Vagina (tissue), 2 donors: ENCODE data around the gene ASPM.
"Not testable (repeated sequence)": the region's sequence is repeated elsewhere in the genome, so short reads cannot be mapped to it uniquely, and the experiment has no call there.

Experiments
- POLR2AphosphoS5 ChIP-seq, 2 donors: sonication (generic); formaldehyde crosslinking; IDR thresholded peaks; one replicate each; pipeline ENCODE4 v1.9.0; 2017; ENCODE audit warnings: antibody characterized with exemption in 2 of 2, mild to moderate bottlenecking in 2 of 2, low read depth in 1 of 2; ENCODE audit not compliant: insufficient read depth in 1 of 2
- TF ChIP-seq, protein P1 (sequence below), 3 experiments: fragments of 450-650 bp in 2 of 3; fragments of 200-600 bp in 1 of 3; sonication (generic) in 1 of 3; IDR thresholded peaks; one replicate each; pipeline ENCODE4 v1.5.1; 2017 to 2019; ENCODE audit warnings: antibody characterized with exemption in 3 of 3, mild to moderate bottlenecking in 2 of 3, moderate library complexity in 2 of 3

DNA sequence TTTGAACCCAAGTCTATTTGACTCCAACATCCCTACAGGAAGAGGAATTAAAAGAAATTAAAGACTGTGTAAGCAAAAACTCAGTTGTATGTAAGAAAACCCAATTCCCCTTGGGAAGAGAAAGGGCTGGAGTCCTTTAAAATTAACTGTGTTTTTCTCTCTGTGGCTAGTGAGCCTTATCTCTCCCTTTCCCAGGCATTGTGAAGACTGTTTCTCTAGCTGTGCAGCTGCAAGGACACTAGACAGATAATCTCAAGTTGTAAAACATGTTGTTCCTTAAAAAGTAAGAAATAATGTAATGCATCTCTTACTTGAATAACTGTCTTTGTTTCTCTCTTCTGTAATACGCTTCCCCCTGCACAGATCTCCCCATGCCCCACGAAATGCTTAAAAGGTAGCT is 49.5 kb downstream of the ASPM start:
- TF ChIP-seq POLR2AphosphoS5 (IDR thresholded peaks at IDR 0.05; ENCODE audit: insufficient read depth in 1 of 2, low read depth in 1 of 2), result not testable (repeated sequence)
- TF ChIP-seq, protein P1, sequence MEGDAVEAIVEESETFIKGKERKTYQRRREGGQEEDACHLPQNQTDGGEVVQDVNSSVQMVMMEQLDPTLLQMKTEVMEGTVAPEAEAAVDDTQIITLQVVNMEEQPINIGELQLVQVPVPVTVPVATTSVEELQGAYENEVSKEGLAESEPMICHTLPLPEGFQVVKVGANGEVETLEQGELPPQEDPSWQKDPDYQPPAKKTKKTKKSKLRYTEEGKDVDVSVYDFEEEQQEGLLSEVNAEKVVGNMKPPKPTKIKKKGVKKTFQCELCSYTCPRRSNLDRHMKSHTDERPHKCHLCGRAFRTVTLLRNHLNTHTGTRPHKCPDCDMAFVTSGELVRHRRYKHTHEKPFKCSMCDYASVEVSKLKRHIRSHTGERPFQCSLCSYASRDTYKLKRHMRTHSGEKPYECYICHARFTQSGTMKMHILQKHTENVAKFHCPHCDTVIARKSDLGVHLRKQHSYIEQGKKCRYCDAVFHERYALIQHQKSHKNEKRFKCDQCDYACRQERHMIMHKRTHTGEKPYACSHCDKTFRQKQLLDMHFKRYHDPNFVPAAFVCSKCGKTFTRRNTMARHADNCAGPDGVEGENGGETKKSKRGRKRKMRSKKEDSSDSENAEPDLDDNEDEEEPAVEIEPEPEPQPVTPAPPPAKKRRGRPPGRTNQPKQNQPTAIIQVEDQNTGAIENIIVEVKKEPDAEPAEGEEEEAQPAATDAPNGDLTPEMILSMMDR (IDR thresholded peaks at IDR 0.05), result not testable (repeated sequence)
